GM19043 (cell line): ENCODE data around the gene LENEP.

Source experiments
- ATAC-seq: cut with Tn5 transposase; IDR thresholded peaks from one replicate; pipeline ENCODE4 v1.9.1; 2021; ENCODE audit warnings: low read depth; ENCODE audit not compliant: unreplicated experiment

Gene LENEP

GRCh38 chr1:155022136-155022926 is 28.9 kb downstream of the LENEP start:
- no peak for ATAC-seq

DNA sequence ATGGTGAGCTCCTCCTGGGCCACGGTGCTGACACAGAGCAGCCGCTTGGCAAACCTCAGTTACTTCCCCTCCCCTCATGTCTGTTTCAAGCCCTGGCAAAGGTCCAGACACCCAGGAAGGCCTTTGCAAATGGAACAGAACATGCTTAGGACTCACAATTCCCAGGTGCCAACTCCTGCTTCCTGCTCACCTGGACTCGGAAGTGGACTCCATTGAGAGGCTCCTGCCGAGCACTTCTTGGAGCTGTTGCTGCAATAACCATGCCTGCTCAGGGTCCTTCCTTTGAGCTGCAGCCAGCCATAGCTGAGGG is 29.5 kb downstream of the LENEP start:
- no peak for ATAC-seq

DNA sequence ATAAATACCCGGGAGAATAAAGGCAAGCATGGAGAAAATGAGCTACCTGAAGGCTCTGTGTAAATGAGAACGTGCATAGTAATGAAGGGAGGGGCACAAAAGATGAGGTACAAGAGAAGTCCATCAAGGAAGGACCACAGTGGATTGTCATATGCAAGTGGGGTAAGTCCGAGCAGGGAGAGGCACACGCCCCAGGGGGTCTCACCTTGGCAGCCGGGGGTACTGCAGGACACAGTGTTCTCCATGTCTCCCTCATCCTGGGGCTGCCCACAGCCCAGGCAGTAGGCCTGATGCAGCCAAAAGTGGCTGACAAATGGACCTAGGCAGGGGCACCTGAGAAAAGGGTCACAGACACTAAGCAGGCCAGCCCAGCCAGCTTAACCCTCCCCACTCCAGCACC is 30.2 kb downstream of the LENEP start:
- no peak for ATAC-seq

- no peak for ATAC-seq
Measured at GRCh38 chr1:155024315-155024714, 30.9 kb downstream of the LENEP start.

DNA sequence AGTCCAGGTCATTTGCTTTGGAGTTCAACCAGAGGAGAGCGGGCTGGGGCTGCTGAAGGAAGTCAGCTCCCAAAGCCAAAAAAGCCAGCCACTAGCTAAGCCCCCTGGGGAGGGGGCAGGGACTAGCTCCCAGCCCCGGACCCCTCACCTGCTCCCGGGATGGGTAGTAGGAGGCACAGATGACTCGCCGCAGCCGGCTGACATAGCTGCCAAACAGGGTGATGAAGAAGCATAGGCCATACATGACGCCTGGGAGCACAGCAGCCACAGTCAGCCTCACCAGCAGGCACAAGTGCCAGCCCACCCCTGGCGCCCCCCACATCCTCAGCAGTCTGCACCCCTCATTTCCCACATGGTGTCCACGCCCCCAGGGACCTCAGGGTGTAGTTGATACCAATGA is 32.8 kb downstream of the LENEP start:
- no peak for ATAC-seq

DNA sequence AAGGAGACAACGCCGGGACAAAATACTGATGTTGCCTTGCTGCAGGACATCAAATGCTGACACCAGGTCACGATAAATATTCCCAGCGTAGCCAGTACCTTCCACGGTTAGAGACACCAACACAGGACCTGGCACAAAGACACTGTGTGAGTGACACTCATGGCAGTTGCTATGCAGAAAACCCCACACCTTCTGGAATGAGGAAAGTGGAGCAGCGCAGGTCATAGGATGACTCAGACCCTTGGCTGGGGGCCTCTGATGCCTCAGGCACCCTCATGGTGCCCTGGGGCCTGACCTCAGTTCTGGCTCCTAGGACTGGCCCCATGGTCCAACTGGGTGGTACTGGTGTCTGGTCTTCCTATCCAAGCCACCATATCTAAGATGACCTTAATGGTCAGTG is 33.2 kb downstream of the LENEP start:
- no peak for ATAC-seq

- no peak for ATAC-seq
Measured at GRCh38 chr1:155029513-155030242, 36.3 kb downstream of the LENEP start.

GRCh38 chr1:155030243-155030795 is 36.9 kb downstream of the LENEP start:
- ATAC-seq, result no peak

GRCh38 chr1:155030899-155031298 is 37.5 kb downstream of the LENEP start:
- ATAC-seq, result no peak

- ATAC-seq, result no peak
Measured at GRCh38 chr1:155032886-155033285, 39.5 kb downstream of the LENEP start.

DNA sequence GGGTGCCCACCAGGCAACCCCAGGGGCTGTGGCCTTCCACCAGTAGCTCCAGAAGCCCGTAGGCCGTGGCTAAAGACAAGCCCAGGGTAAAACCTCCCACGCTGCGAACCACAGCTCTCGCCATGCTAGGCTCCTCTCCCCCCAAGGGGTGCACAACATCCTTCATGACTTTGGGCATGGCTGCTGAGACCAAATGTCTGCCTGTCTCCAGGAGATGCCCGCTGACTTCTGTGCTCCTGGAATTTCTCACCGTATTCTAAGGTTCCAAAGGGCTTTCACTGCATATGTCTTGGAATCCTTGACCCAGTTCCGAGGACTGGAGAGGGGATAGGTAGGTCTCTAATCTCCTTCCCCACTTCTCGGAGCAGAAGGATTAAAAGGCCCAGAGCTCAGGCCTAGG is 40.1 kb downstream of the LENEP start, which contains the start of the genes DCST1 and DCST2:
Gene DCST1 (plus strand): TSS at position 301 of the 400 bp plus-strand sequence. CDS start 213 bp downstream, outside the sequence.
Gene DCST2 (minus strand): TSS at position 258 of the 400 bp plus-strand sequence. CDS start 80 bp downstream, at position 178.
- ATAC-seq, result no peak

DNA sequence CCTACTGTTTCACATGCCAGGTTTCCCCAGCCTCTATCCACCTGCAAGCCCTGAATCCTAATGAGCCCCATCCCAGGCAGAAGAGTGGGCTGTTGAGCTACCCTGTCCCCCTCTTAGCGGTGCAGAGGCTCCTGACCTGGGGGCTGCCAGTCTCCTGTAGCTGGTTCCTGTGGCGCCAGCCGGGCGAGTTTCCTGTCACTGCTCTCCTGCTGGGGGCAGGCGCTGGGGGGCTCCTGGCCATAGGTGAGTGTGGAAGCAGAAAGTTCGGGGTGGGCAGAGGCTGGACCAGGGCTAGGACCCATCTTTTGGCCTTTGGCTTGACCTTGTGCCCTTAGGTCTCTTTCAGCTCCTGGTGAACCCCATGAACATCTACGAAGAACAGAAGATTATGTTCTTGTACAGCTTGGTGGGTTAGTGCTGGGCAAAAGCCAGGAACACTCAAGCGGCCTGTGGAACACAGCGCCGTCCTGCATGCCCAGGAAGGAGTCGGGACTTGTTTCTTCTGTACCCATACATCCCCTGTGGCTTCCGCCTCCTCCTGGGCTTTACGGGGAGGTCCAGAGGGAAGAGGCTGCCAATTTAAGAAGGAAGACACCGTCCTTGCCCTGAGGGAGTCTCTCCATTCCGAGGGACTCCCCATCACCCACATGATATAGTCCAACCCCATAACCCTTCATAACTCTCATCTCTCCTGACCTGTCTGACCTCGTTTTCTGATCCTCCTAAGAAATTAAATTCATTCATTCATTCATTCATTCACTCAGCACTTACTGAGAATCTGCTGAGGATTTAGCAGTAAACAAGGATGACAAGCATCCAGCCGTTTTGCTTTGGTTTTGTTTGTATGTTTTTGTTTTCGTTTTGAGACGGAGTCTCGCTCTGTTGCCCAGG is 41.2 kb downstream of the LENEP start:
- no peak for ATAC-seq

DNA sequence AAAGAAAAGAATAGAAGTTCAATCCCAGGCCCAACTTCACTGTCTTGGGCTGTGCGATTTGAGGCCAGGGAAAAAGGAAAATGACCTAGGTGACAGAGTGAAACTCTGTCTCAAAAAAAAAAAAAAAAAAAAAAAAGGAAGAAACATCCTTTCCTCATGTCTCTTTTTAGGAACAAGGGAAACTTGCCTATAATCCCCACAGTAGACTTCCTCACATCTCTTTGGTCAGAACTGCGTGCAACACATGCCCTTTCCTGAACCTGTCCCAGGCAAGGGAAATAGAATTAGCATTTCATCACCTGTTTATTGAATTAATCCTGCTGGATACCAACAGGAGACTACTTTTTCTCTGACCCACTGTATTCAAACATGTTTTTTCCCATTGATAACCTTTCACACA is 42.5 kb downstream of the LENEP start:
- ATAC-seq, result no peak

- no peak for ATAC-seq
Measured at GRCh38 chr1:155037043-155037442, 43.7 kb downstream of the LENEP start.

- ATAC-seq, result no peak
Measured at GRCh38 chr1:155037851-155038441, 44.6 kb downstream of the LENEP start.

DNA sequence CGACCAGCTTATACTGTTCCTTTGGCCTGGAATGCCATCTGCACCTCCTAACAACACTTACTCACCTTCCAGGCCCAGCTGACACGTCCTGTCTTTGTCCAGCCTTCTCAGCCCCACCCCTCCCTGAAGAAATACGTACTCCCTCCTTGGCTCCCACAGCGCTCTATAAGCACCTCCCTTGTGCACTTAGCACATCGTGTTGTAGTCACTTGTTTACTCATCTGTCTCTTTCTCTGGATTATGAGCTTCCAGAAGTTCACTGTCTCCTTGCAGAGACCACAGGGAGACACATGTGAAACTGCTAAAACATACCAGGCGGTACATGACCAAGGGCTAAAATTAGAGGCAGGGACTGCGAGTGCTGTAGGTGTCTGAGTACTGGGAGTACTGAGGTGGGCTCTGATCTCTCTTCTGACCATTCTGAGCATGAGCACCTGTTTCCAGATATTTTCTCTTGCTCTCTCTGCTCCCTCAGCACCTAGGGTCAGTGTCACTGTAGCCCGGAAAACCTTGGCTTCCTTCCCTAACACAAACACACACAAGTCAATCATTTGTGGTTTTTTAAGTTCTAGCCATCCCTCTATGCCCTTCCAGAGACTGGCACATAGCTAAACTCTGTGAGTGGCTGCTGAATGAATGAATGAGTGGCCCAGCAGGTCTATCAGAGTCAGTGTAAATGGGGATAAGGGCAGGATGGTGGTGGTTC is 45.4 kb downstream of the LENEP start:
- no peak for ATAC-seq

DNA sequence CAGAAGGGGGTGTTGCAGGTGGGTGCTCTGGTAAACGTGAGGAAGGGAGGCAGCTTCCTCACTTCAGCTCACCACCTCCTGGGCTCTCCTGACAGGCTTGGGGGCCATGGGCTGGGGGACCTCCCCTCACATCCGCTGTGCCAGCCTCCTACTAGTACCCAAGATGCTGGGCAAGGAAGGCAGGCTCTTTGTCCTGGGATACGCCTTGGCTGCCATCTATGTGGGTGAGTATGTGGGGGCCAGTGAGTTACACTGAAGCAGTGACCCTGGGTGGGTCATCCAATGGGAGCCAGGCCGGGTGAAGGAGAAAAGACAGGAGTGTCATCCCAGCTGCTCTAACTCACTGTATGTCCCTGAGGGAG is 45.9 kb downstream of the LENEP start:
- no peak for ATAC-seq

DNA sequence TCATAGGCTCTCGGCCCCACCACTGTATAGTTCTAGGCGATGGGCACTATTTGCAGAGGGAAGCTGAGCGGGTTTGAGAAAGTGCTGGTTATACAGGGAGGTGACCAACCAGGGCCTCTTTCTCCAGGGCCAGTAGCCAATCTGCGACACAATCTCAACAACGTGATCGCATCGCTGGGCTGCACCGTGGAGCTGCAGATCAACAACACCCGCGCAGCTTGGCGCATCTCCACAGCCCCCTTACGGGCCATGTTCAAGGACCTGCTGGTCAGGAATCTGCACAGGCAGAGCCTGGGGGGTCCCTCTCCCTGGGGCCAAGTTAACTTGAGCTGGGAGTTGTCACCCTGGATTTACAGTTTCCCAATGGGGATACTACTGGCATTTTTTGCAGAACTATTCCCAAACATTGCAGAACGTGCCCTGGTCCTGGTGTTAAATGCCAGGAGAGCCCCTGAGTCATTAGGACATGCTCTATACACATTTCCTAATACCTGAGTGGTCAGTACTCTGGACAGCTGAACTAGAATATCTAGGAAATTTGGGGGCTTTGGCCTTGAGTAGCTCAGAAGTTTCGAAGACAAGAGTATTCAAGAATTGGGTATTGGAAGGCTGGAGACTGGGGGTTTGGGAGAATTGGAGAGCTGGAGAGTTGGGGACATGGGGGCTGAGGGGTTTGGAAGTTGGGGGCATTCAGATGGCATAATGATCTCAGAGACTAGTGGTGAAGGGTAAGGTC is 47.1 kb downstream of the LENEP start:
- no peak for ATAC-seq

DNA sequence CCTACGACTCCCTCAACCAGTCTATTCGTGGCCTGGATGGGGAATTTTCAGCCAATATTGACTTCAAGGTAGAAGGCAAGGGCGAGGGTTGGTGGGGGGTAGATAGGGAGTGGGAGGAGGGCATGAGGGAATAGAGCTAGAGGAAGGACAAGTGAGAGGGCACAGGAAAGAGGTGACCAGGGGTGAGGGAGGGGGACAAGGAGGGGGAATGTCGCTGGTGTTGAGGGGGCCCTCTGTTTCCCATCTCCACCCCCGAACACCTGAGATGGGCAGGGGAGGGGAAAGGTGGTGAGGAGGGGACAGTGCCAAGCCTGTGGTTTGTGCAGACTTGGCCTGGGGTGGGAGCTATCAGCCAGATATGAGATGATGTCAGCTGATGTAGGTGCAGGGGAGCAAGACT is 49.4 kb downstream of the LENEP start:
- no peak for ATAC-seq
